ENCODE results near the gene TOPBP1.
A peak's percentile ranks its signal among the peaks of the same experiment; 100 is the strongest.
"Not testable (repeated sequence)": the region's sequence is repeated elsewhere in the genome, so short reads cannot be mapped to it uniquely, and the experiment has no call there.

TOPBP1 gene

GRCh38 chr3:133661454-133662277 is at the start of gene TOPBP1:
Gene TOPBP1, minus strand, starts transcription at chr3:133661941. Its CDS starts 814 bp downstream, at chr3:133661127.
- DNase-seq (ENCODE audit: low read depth): peak; percentile 60

GRCh38 chr3:133711013-133711412 is 49.3 kb upstream of the TOPBP1 start:
- no peak for DNase-seq (ENCODE audit: low read depth)

DNA sequence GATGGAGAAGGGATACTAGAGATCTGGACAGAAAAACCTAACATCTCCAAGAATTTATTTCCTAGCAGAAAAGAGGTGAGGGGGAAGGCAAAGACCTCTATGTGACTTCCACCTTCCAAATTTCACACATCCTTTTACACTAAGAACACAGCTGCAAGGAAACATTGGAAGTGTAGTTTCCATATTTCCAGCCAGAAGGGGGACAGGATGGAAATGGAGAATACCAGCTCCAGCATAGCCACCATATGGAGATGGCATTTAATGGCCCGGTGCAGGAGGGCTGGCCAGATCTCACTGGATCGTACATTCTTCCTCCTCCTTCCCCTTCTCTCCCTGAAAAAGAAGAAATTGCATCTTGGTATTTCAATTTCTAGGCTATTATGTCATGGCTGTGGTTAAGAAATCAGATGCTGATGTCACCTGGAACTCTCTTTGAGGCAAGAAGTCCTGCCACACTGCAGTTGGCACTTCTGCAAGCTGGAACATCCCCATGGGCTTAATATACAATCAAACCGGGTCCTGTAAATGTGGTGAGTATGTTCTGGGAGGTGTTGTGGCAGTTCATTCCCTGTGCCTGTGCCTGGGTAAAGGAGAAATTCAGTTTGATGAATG is 47.5 kb upstream of the TOPBP1 start:
- no peak for DNase-seq (ENCODE audit: low read depth)

DNA sequence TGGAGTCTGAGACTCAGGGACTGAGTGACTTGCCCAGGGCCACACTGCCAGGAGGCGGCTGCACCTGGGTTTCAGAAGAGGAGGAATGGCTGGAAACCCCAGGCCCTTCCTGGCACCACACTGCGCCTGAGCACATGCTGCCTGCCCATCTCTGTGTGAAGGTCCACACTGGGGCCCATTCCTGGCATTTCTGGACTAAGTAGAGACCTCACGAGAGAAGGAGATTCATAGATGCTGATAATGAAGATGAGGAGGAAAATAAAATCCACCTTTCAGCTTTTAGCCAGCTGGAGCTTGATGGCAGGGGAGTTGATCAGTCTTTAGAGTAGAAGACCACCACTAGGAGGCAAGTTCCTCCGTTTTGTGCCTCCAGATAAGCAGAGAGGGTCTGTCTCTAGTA is 44.3 kb upstream of the TOPBP1 start:
- DNase-seq (ENCODE audit: low read depth): no peak

DNA sequence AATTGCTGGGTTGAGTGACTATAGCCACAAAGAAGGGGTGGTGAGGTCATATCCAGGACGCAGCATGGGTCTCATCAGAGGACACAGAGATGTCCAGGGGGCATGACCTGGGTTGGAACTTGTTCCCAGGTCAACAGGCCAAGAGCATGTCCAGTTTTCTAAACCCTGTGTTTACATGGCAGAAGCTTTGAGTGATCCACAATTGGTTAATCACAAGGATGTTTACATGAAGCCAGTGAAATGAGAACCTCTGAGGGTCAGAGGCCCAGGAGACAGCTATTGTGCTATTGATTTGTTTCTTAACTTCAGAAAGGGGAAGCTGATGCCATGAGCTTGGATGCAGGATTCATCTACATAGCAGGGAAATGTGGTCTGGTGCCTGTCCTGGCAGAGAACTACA is 42.2 kb upstream of the TOPBP1 start:
- no peak for DNase-seq (ENCODE audit: low read depth)

GRCh38 chr3:133701435-133702358 is 40.0 kb upstream of the TOPBP1 start:
- no peak for DNase-seq (ENCODE audit: low read depth)

- DNase-seq (ENCODE audit: low read depth): no peak
Measured at GRCh38 chr3:133700351-133700750, 38.6 kb upstream of the TOPBP1 start.

DNA sequence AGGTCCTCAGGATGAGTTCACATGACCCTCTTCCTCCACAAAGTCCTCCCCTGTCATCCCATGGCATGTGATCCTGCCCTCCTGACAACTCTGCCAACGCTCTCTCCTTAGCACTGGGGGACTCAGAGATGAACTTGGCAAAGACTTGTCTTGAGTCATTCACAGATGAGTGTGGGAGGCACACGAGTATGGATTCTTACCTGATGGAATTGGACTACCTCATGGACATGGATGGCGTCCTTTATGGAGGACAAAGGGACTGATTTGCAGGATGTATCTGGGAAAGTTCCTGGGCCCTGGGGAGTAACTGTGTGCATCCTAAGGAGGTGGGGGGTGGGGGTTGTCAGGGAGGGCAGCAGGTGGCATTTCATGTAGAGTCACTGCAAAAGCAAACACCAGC is 38.2 kb upstream of the TOPBP1 start:
- no peak for DNase-seq (ENCODE audit: low read depth)

GRCh38 chr3:133699467-133699866 is 37.7 kb upstream of the TOPBP1 start:
- no peak for DNase-seq (ENCODE audit: low read depth)

GRCh38 chr3:133697960-133698359 is 36.2 kb upstream of the TOPBP1 start:
- no peak for DNase-seq (ENCODE audit: low read depth)

GRCh38 chr3:133695560-133696171 is 33.9 kb upstream of the TOPBP1 start:
- no peak for DNase-seq (ENCODE audit: low read depth)

- DNase-seq (ENCODE audit: low read depth): no peak
Measured at GRCh38 chr3:133694288-133695268, 32.8 kb upstream of the TOPBP1 start.

DNA sequence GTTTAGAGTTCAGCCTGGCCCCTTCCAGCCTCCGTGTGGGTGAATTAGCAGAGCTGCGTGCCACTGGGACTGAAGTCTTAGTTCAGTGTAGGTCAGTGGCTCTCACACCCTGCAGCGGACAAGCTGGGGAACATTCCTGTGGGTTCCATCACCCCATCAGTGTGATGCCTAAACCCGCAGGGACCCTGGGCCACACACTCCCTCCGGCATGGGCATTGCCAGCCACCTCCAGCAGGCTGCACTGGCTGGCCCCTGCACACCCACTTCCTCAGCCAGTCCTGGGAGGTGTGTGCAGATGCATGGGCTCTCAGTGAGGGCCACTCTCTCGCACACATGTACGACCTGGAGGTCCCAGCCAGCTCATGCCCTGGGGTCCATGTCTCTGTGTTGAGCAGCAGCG is 32.1 kb upstream of the TOPBP1 start:
- no peak for DNase-seq (ENCODE audit: low read depth)

DNA sequence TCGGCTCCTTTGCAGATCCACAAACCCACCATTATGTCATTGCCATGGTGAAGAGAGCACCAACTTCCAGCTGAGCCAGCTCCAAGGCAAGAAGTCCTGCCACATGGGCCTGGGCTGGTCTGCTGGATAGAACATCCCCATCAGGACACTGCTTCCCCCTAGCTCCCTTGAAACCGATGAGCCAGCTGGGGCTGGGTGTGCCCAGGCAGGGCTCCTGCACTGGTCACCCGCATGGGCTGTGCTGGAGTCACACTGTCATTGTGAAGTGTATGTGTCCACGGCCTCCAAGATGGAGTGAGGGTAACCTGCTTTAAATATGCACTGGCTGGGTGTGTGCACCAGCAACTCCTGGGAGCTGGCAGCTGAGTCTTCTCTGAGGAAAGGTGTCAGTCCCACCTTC is 31.0 kb upstream of the TOPBP1 start:
- DNase-seq (ENCODE audit: low read depth): no peak

DNA sequence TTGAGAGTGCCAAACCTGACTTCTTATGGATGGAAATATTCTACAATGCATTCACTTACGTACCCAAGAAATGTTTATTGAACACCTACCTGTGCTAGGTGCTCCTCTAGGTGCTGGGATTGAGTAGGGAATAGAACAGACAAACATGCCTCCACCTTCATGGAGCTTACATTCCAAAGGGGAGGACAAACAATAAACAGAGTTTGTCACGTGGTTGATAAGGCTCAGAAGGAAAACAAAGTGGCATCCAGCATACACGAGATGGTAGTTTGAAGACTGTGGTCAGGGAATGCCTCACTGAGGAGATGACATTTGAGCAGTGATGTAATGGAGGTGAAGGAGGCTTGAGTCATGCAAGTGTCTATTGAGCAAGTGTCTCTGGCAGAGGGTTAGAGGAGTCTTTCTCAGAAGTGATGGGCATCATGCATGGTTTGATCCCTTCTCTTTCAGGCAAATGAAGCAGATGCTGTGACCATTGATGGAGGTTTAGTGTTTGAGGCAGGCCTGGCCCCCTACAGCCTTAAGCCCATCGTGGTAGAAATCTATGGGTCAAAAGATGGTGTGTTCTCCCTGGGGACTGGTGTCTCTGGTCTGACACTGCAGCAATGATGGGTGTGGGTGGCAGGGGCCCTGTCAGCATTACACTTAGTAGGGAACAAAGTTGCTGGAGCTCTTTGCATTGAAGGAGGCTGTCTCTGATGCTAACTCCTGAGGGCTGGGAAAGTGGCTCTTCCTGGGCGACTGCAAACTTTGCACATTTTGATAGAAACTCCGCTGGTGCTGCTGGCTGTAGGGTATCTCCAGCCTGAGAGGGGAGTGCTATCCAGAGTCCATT is 29.7 kb upstream of the TOPBP1 start:
- DNase-seq (ENCODE audit: low read depth): peak; percentile 45

DNA sequence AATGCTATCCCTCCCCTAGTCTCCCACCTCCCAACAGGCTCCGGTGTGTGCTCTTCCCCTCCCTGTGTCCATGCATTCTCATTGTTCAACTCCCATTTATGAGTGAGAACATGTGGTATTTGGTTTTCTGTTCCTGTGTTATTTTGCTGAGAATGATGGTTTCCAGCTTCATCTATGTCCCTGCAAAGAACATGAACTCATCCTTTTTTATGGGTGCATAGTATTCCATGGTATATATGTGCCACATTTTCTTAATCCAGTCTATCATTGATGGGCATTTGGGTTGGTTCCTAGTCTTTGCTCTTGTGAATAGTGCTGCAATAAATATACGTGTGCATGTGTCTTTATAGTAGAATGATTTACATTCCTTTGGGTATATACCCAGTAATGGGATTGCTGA is 16.3 kb upstream of the TOPBP1 start:
- not testable (repeated sequence) for DNase-seq (ENCODE audit: low read depth)

DNA sequence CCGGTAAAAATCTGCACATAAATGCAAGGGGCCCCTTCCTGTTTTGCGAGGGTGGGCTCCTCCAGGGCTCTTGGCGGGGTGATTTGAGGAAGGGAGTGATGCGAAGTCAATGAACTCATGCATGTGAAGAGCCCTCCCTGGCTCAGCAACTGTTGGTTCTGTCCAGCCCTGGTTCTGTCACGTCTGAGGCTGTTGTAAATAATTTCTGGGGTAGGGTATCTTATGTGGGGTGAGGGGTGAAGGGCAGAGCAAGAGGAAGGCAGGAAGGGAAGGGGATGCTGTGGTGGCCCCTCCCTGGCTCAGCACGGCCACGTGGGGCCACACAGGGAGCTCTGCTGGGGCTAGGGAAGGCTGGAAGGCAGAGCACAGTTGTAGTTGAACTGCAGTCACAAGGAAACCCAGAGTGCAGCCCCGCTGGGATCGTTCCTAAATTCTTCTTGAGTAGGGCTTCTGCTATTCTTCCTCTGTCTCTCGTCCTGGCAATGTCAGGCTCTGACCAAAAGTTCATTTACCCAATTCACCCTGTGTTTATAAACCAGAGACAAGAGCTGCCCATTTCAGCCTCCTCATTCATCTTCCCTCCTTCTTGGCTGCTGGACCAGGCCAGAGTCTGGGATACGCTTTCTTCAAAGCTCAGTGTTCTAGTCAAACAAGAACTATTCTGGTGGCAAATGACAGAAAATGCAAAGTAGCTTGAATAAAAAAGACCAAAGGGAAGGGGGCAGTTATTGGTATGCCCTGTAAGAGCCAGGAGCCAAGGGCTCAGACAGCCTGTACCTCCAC is 14.8 kb upstream of the TOPBP1 start:
- DNase-seq (ENCODE audit: low read depth): no peak

DNA sequence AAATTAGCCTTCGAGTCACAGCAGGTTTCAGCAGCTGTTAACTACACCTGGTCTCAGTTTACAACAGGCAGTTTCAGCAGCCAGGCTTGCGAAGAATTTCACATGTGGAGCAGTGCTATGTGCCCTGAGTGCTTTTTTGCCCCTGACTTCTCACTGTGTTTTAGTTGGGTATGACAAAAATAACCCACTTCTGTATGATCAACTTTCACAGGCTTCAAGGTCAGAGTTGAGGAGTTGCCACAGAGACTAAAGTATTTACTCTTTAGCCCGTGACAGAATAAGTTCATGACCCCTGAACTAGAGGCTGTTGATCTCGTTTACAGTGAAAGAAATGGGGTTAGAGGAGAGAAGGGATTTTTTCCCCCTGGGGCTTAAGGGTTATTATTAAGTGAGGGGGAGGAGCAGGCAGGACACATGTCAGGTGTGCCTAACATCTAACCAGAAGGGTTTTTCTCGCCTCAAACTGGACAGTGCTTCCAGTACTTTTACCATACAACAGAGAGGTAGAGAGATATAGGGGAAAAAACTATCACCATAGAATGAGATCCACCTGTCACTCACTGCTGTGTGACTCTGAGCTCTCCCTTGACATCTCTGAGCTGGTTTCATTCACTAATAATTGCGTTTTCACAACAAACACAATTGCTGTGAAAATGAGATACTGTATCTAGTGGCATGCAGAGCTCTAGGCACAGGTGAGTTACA is 14.0 kb upstream of the TOPBP1 start:
- DNase-seq (ENCODE audit: low read depth): no peak
